AG08396 (cell line): ENCODE data around the gene FOLR1.

Source experiments
- DNase-seq: peaks from one replicate; pipeline ENCODE4 v3.0.0; 2012; ENCODE audit warnings: low spot score, mixed read lengths

The FOLR1 gene

GRCh38 chr11:72223615-72224563, 31.9 kb downstream of the FOLR1 start:
- DNase-seq = peak; percentile 82

- peak; percentile 53 for DNase-seq
These were observed 32.8 kb downstream of the FOLR1 start, which contains the start of gene INPPL1 for GRCh38 chr11:72224564-72225410. TSS of gene INPPL1 (plus strand) at chr11:72224767. CDS start at chr11:72224985, 218 bp downstream.

- DNase-seq = peak; percentile 32
These were observed 33.5 kb downstream of the FOLR1 start for GRCh38 chr11:72225411-72225951.

GRCh38 chr11:72226701-72227100, 34.8 kb downstream of the FOLR1 start:
- DNase-seq = no peak

GRCh38 chr11:72227316-72228228, 35.6 kb downstream of the FOLR1 start:
- peak; percentile 13 for DNase-seq

GRCh38 chr11:72228229-72228843, 36.4 kb downstream of the FOLR1 start:
- peak; percentile 13 for DNase-seq

GRCh38 chr11:72228844-72229231, 36.9 kb downstream of the FOLR1 start:
- DNase-seq = no peak

GRCh38 chr11:72229336-72229924, 37.5 kb downstream of the FOLR1 start:
- no peak for DNase-seq

- DNase-seq = no peak
These were observed 38.2 kb downstream of the FOLR1 start for GRCh38 chr11:72229925-72230763.

- DNase-seq = no peak
These were observed 38.9 kb downstream of the FOLR1 start for GRCh38 chr11:72230764-72231365.

- peak; percentile 3 for DNase-seq
These were observed 39.7 kb downstream of the FOLR1 start for GRCh38 chr11:72231396-72232259.

GRCh38 chr11:72232260-72233055, 40.5 kb downstream of the FOLR1 start:
- DNase-seq = no peak

GRCh38 chr11:72233056-72233772, 41.3 kb downstream of the FOLR1 start:
- no peak for DNase-seq

GRCh38 chr11:72233773-72234513, 42.0 kb downstream of the FOLR1 start:
- no peak for DNase-seq

- DNase-seq = peak; percentile 5
These were observed 42.5 kb downstream of the FOLR1 start for GRCh38 chr11:72234514-72234830.

- DNase-seq = no peak
These were observed 43.0 kb downstream of the FOLR1 start for GRCh38 chr11:72234920-72235319.
